WERI-Rb-1 (cell line): Measurements from ENCODE around the gene CACNB2.
"Not testable (repeated sequence)": the region's sequence is repeated elsewhere in the genome, so short reads cannot be mapped to it uniquely, and the experiment has no call there.

Experiments
- DNase-seq: peaks from one replicate; pipeline ENCODE4 v3.0.0-alpha.2; 2020
- H3K27ac ChIP-seq: fragments of 250-450 bp; sonication (Bioruptor Pico); 2 replicates; pipeline ENCODE4 v1.5.1; 2020; ENCODE audit warnings: mild to moderate bottlenecking, moderate library complexity
- H3K27me3 ChIP-seq: fragments of 250-450 bp; sonication (Bioruptor Pico); 2 replicates; pipeline ENCODE4 v1.5.1; 2021; ENCODE audit warnings: mild to moderate bottlenecking, low read depth, moderate library complexity; ENCODE audit not compliant: insufficient read depth, severe bottlenecking
- H3K36me3 ChIP-seq: fragments of 250-450 bp; sonication (Bioruptor Pico); 2 replicates; pipeline ENCODE4 v1.5.1; 2020; ENCODE audit warnings: mild to moderate bottlenecking, moderate library complexity
- H3K4me3 ChIP-seq: 2 replicates; pipeline ENCODE4 v1.5.1; 2011; ENCODE audit warnings: low read depth, mild to moderate bottlenecking, control low read depth, low read length
- H3K9me3 ChIP-seq: fragments of 250-450 bp; sonication (Bioruptor Pico); 2 replicates; pipeline ENCODE4 v1.5.1; 2021; ENCODE audit warnings: mild to moderate bottlenecking, moderate library complexity; ENCODE audit not compliant: severe bottlenecking
- TF ChIP-seq, protein P1 (sequence below): IDR thresholded peaks from 2 replicates; pipeline ENCODE4 v1.5.1; 2011; ENCODE audit warnings: low read depth, mild to moderate bottlenecking, control low read depth, inconsistent platforms, low read length

Gene CACNB2

GRCh38 chr10:18149196-18149800 lies 9.1 kb downstream of the CACNB2 start:
- Histone ChIP-seq H3K36me3 (no peaks in the 10 kb centered on the region), H3K27ac (no peak overlapping the region), H3K27me3 (no peaks in the 10 kb centered on the region), H3K9me3 (no peaks in the 10 kb centered on the region), H3K4me3 (no peak overlapping the region)
- DNase-seq: no peak
- TF ChIP-seq, protein P1, sequence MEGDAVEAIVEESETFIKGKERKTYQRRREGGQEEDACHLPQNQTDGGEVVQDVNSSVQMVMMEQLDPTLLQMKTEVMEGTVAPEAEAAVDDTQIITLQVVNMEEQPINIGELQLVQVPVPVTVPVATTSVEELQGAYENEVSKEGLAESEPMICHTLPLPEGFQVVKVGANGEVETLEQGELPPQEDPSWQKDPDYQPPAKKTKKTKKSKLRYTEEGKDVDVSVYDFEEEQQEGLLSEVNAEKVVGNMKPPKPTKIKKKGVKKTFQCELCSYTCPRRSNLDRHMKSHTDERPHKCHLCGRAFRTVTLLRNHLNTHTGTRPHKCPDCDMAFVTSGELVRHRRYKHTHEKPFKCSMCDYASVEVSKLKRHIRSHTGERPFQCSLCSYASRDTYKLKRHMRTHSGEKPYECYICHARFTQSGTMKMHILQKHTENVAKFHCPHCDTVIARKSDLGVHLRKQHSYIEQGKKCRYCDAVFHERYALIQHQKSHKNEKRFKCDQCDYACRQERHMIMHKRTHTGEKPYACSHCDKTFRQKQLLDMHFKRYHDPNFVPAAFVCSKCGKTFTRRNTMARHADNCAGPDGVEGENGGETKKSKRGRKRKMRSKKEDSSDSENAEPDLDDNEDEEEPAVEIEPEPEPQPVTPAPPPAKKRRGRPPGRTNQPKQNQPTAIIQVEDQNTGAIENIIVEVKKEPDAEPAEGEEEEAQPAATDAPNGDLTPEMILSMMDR: no peak

DNA sequence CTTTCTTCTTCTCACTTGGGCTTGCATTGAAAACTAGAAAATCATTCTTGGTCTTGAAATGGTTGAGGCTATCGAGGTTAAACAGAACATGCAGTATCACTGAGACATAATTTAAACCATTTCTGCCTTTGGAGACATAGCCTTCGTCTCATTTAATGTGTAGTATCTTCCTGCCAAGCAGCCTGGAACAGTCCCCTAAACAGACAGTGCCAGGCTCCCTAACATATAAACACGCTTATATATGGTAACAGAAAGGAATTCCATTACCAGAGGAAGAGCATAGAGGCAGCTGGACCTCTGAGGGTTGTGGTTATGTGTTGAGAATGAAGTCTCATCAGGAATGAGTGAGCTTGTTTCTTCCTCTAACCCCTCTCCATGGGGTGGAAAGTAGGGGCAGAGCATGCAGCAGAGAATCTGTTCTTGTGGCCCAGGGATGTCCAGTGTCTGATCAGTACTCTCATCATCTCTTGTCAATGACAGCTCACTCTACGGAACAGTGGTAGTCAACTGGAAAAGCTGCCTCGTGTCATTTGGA lies 11.2 kb downstream of the CACNB2 start:
- no peaks in the 10 kb centered on the region for H3K36me3 ChIP-seq
- H3K9me3 ChIP-seq: no peaks in the 10 kb centered on the region
- no peak for DNase-seq
- no peaks in the 10 kb centered on the region for H3K27me3 ChIP-seq
- TF ChIP-seq, protein P1: no peak
- H3K27ac ChIP-seq: no peak overlapping the region
- no peak overlapping the region for H3K4me3 ChIP-seq

- not testable (repeated sequence) for H3K27me3 ChIP-seq, H3K4me3 ChIP-seq, H3K27ac ChIP-seq, H3K9me3 ChIP-seq, H3K36me3 ChIP-seq, DNase-seq
Measured at GRCh38 chr10:18153381-18153780, 13.2 kb downstream of the CACNB2 start.

- H3K4me3 ChIP-seq: no peak overlapping the region
- no peaks in the 10 kb centered on the region for H3K9me3 ChIP-seq
- H3K27me3 ChIP-seq: no peaks in the 10 kb centered on the region
- H3K27ac ChIP-seq: no peak overlapping the region
- DNase-seq: no peak
- H3K36me3 ChIP-seq: no peaks in the 10 kb centered on the region
- TF ChIP-seq, protein P1: no peak
Measured at GRCh38 chr10:18155321-18155720, 15.1 kb downstream of the CACNB2 start.

GRCh38 chr10:18156797-18157196 lies 16.6 kb downstream of the CACNB2 start:
- not testable (repeated sequence) for H3K36me3 ChIP-seq, DNase-seq, H3K27me3 ChIP-seq, H3K9me3 ChIP-seq, H3K27ac ChIP-seq, H3K4me3 ChIP-seq

DNA sequence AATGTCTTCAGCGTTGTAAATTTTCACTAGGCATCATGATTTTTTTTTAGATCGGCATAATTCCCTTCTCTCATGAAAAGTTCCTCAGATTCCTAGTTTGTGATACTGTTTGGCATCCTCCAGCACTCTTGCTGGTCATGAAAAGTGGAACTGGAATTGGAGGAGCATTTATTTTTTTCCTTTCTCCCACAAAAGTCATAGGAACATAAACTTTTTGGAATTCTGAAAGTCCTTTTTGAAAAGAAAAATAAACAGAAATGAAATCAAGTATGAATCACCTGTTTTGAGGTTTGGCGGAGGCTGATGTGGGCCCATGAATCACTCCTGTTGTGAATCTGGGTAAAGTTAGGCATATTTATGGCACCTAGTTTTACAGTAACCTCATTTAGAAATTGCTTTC lies 17.7 kb downstream of the CACNB2 start:
- TF ChIP-seq, protein P1: no peak
- Histone ChIP-seq H3K9me3 (no peaks in the 10 kb centered on the region), H3K27ac (no peak overlapping the region), H3K4me3 (no peak overlapping the region), H3K27me3 (no peaks in the 10 kb centered on the region), H3K36me3 (no peaks in the 10 kb centered on the region)
- DNase-seq: no peak

DNA sequence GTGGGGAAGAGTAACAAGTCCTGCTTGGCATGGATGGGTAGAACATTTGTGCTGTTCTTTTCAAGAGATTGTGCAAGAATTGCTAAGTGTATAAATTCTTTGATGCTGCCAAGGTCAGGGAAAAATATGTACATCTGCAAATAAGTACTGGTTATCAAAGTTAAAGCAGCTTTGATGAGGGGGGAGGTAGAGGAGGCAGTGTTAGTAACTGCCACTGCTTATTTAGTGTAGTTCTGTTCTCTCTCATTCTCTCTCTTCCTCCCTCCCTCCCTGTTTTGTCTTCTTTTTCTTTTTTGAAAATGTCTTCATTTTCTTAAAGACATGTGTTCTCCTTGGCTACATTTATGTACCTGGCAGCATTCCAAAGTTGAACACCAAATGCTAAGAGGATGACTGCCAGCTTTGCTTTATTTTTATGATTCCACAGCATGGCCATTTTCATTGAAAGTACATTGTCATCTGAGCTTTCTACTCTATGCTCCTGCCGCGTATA lies 18.6 kb downstream of the CACNB2 start:
- DNase-seq: no peak
- TF ChIP-seq, protein P1: no peak
- Histone ChIP-seq H3K36me3 (no peaks in the 10 kb centered on the region), H3K4me3 (no peak overlapping the region), H3K9me3 (no peaks in the 10 kb centered on the region), H3K27me3 (no peaks in the 10 kb centered on the region), H3K27ac (no peak overlapping the region)
